ENCODE data around the gene HELT. TPM values are rescaled to one million over a fixed set of nuclear protein-coding genes. Genes with fewer than 3 reads are reported as not detected.

The HELT gene
- total and polyA plus RNA-seq, 2 of the 4 experiments (the other 2 are of a cell fraction) = not detected

DNA sequence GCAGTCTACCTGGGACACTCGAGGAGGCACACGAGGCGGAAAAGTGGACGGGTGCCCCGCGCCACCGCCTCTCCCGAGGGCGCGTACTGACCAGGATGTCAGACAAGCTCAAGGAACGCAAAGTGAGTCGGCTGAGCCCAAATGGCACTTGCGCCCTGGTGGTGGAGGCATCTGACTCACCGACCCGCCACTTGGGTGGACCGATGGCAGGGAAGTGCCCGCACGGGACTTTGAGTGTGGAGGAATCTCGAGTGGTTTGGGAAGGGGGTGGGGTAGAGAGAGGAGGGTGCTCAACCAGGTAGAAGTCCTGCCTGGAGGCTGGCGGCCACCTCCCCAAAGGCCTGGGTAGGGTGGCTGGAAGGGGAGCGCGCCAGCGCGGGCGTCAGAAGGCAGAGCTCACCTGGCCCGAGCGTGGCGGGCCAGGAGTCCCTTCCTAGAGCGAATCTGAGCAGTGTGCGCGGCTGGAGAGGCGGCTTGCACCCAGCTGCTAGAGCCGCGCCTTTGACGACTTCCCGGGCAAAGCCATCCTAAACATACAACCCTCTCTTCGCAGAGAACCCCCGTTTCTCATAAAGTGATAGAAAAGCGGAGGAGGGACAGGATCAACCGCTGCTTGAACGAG, 655 bp downstream of the HELT start:
- ChIA-PET CTCF (no interaction called here), POLR2A (ENCODE audit: unreplicated experiment) (no interaction called here)
- Histone ChIP-seq H3K4me2 (ENCODE audit: low read depth, low read length) (no peak overlapping the region), H2BK120ac (ENCODE audit: low read depth, low read length) (no peak overlapping the region), H2BK20ac (ENCODE audit: low read depth, low read length) (no peak overlapping the region), H4K20me1 (ENCODE audit: insufficient read depth, low read length) (no peaks in the 10 kb centered on the region), H3K9ac (ENCODE audit: low read depth, low read length) (no peak overlapping the region), H3K27ac (ENCODE audit: insufficient read depth, low read length) (no peak overlapping the region), H2AFZ (replicated peaks; ENCODE audit: low read length, poor library complexity) (no peak overlapping the region), H2BK15ac (ENCODE audit: low read depth, low read length) (no peak overlapping the region), H3K9me3 (ENCODE audit: control insufficient read depth, insufficient read depth, low read length) (no peaks in the 10 kb centered on the region), H3K36me3 (ENCODE audit: control insufficient read depth, insufficient read depth, low read length) (no peaks in the 10 kb centered on the region), H3K79me1 (ENCODE audit: low read depth in 1 of 2, low read length in 2 of 2) (no peaks in the 10 kb centered on the region), H2AK9ac (replicated peaks; ENCODE audit: low read depth, low read length, poor library complexity) (no peak overlapping the region), H3K4ac (ENCODE audit: low read depth, low read length) (no peak overlapping the region), H3K56ac (ENCODE audit: extremely low read depth, insufficient read depth, low read length) (no peak overlapping the region), H3K4me1 (ENCODE audit: control insufficient read depth, insufficient read depth, low read length) (no peaks in the 10 kb centered on the region), H3K23ac (ENCODE audit: low read depth, low read length) (no peak overlapping the region), H3K4me3 (ENCODE audit: insufficient read depth, low read depth, low read length) (no peak overlapping the region), H3K9me1 (ENCODE audit: insufficient read depth, low read length) (no peaks in the 10 kb centered on the region), H2BK5ac (ENCODE audit: low read depth, low read length, poor library complexity, severe bottlenecking) (no peak overlapping the region), H3K18ac (ENCODE audit: low read depth, low read length) (no peak overlapping the region), H2AK5ac (ENCODE audit: low read depth, low read length) (no peak overlapping the region), H3K14ac (replicated peaks; ENCODE audit: low read depth, low read length) (no peak overlapping the region), H4K5ac (ENCODE audit: low read depth, low read length) (no peak overlapping the region), H4K91ac (ENCODE audit: insufficient read depth, low read depth, low read length) (no peak overlapping the region), H4K8ac (ENCODE audit: low read depth in 2 of 2, low read length in 2 of 2) (no peak overlapping the region), H3K27me3 (ENCODE audit: control insufficient read depth, insufficient read depth, low read length) (peaks cover 81% of the 10 kb centered on the region)
- DNase-seq (no peak), ATAC-seq (ENCODE audit: low read depth) (no peak)
- TF ChIP-seq, protein P1, sequence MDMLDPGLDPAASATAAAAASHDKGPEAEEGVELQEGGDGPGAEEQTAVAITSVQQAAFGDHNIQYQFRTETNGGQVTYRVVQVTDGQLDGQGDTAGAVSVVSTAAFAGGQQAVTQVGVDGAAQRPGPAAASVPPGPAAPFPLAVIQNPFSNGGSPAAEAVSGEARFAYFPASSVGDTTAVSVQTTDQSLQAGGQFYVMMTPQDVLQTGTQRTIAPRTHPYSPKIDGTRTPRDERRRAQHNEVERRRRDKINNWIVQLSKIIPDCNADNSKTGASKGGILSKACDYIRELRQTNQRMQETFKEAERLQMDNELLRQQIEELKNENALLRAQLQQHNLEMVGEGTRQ (IDR thresholded peaks at IDR 0.05; ENCODE audit: low read depth, low read length) = no peak
- TF ChIP-seq RAD21 (IDR thresholded peaks at IDR 0.05; ENCODE audit: low read length) = no peak
- TF ChIP-seq CTCF (conservative IDR thresholded peaks at IDR 0.05; ENCODE audit: low read depth, low read length) = no peak
- TF ChIP-seq CEBPB (IDR thresholded peaks at IDR 0.05; ENCODE audit: low read depth, low read length) = no peak
- no peak for TF ChIP-seq RCOR1 (IDR thresholded peaks at IDR 0.05; ENCODE audit: insufficient replicate concordance, low read length)
- TF ChIP-seq BHLHE40 (IDR thresholded peaks at IDR 0.05; ENCODE audit: low read depth, low read length) = no peak
- no peak for TF ChIP-seq FOS (IDR thresholded peaks at IDR 0.05; ENCODE audit: low read depth, low read length)
- no peak for TF ChIP-seq POLR2A (IDR thresholded peaks at IDR 0.05; ENCODE audit: low read depth, low read length)
- TF ChIP-seq MAZ (IDR thresholded peaks at IDR 0.05; ENCODE audit: borderline replicate concordance, low read depth, low read length) = no peak
- no peak for TF ChIP-seq SMC3 (IDR thresholded peaks at IDR 0.05; ENCODE audit: low read depth, low read length)
- no peak for TF ChIP-seq MXI1 (IDR thresholded peaks at IDR 0.05; ENCODE audit: borderline replicate concordance, low read depth, low read length)
- TF ChIP-seq CHD1 (IDR thresholded peaks at IDR 0.05; ENCODE audit: low read depth, low read length) = no peak
- no peak for TF ChIP-seq MAFK (IDR thresholded peaks at IDR 0.05; ENCODE audit: low read depth, low read length)
- dilution Hi-C loops (cut with HindIII; ENCODE audit: low sequenced_read_pairs, unreplicated experiment) (no loop called here), intact Hi-C loops (cut with micrococcal nuclease) (no loop called here), in situ Hi-C loops (cut with MboI; ENCODE audit: low sequenced_read_pairs) (no loop called here)
- 0% methylated on average over 12 of the region's 41 CpGs; no CpG with 5 or more reads in 1 of the 2 experiments for WGBS, 2 experiments (ENCODE audit: extremely low coverage in 2 of 2, insufficient read length in 1 of 2)
- BruUV-seq (replicated peaks) = no TSS peak
